Stimulated activated CD4-positive, alpha-beta T cell treated with anti-CD3 and anti-CD28 coated beads, Interleukin-1b, Interleukin-23, amount 100 ng/mL, for 24 hours (primary cell): Measurements from ENCODE around the gene FSD2.
A peak's percentile ranks its signal among the peaks of the same experiment; 100 is the strongest.
"Not testable (repeated sequence)": the region's sequence is repeated elsewhere in the genome, so short reads cannot be mapped to it uniquely, and the experiment has no call there.

Experiments
- DNase-seq, 4 experiments: peaks; one replicate each; pipeline ENCODE4 v3.0.0-alpha.2; 2020; ENCODE audit warnings: low read depth in 4 of 4, low spot score in 1 of 4

Gene FSD2

DNA sequence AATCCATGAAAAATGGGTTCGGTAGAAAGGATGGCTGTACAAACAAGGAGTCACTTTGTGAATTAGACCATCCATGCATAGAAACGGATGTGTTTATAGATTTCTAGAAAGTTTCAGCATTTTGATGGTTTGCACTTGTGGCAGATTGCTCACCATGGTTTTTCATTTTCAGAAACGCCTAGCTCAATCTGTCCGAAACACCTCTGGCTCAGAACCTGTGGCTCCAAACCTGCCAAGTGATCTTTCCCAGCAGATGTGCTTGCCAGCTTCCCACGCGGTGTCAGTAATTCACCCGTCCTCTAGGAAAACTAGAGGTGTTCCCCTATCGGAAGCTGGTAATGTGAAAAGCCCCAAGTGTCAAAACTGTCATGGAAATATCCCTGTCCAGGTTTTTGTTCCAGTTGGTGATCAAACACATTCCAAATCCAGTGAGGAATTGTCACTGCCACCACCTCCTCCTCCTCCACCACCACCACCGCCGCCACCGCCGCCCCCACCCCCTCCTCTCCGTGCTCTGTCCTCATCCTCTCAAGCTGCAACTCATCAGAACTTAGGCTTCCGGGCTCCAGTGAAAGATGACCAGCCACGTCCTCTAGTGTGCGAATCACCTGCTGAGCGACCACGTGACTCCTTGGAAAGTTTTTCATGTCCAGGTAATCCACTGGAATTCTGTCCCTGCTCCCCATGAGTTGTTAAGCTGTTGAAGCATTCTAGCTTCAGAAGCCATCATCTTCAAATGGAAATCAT lies 24.7 kb upstream of the FSD2 start:
- no peak for DNase-seq

- no peak for DNase-seq
These were observed 23.4 kb upstream of the FSD2 start for GRCh38 chr15:82829234-82829633.

- no peak for DNase-seq
These were observed 22.2 kb upstream of the FSD2 start for GRCh38 chr15:82828075-82828474.

- no peak for DNase-seq
These were observed 17.2 kb upstream of the FSD2 start for GRCh38 chr15:82823049-82823448.

GRCh38 chr15:82821851-82822250 lies 16.0 kb upstream of the FSD2 start:
- not testable (repeated sequence) for DNase-seq

DNA sequence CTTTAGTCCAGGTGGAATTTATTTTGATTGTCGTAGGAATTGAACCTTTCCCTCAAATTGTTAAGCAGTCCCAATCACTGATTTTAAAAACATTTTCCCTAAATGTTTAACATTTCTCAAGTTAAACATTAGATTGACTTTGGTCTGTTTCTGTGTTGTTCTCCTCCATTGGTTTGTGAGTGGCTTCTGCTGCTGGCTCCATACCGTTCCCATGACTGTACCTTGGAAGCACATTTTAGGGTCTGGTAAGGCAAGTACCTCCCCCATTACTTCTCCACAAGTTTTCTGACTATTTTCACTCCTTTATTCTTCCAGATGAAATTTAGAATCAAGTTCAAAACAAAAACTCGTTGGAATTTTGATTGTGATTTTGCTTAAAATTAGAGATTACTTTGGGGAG lies 15.5 kb upstream of the FSD2 start:
- not testable (repeated sequence) for DNase-seq

GRCh38 chr15:82820128-82820527 lies 14.3 kb upstream of the FSD2 start:
- DNase-seq: no peak

DNA sequence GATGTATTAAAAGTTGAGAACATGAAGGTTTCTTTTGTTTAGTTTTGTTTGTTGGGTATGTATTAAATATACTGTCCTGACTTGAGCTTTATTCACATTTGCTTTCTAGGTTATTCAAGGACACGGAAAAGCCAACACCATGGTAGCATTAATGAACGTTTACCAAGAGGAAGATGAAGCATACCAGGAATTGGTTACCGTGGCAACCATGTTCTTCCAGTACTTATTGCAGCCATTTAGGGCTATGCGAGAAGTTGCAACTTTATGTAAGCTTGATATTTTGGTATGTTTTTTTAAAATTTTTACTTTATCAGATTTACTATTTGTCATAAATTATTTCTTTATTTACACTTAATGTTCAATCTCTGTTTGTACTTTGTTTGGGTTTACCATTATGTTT lies 7.1 kb upstream of the FSD2 start:
- DNase-seq: no peak

GRCh38 chr15:82810890-82811426 lies 5.1 kb upstream of the FSD2 start:
- DNase-seq: no peak

- DNase-seq: peak in 2 of 4 experiments; percentile 12 to 16
These were observed 4.4 kb upstream of the FSD2 start for GRCh38 chr15:82810061-82810889.

- peak; percentile 72 to 93 (median 88) for DNase-seq
These were observed 3.6 kb upstream of the FSD2 start, which contains the start of gene WHAMM for GRCh38 chr15:82809308-82810060. TSS of gene WHAMM (plus strand) at chr15:82809628. CDS start at chr15:82809727, 99 bp downstream.

- no peak for DNase-seq
These were observed 2.8 kb upstream of the FSD2 start for GRCh38 chr15:82808634-82809041.

- DNase-seq: no peak
These were observed 2.2 kb upstream of the FSD2 start for GRCh38 chr15:82807920-82808633.

- DNase-seq: no peak
These were observed 1.3 kb downstream of the FSD2 start for GRCh38 chr15:82804575-82804949.

GRCh38 chr15:82803793-82804574 lies 1.9 kb downstream of the FSD2 start:
- DNase-seq: no peak

DNA sequence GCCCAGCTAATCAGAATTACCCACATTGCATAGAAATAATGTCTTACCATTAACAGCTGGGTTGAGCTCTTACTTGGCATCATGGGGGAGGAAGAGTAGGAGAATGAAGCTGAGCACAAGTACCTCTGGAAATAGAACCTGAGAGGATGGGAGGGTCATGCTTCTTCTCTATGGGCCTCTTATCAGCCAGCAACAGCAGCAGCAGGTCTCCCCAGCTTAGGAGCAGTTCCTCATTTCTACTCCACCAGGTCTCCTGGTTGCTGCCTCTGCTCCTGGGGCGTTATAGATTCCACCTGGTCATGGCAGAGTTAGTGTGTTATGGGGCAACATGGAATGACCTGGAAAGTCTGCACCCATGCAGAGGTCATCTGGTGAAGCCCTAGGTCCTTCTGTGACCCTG lies 3.4 kb downstream of the FSD2 start:
- no peak for DNase-seq

GRCh38 chr15:82799183-82799841 lies 6.6 kb downstream of the FSD2 start:
- DNase-seq: no peak

- no peak for DNase-seq
These were observed 7.2 kb downstream of the FSD2 start for GRCh38 chr15:82798531-82799166.

GRCh38 chr15:82798104-82798503 lies 7.8 kb downstream of the FSD2 start:
- no peak for DNase-seq
